HepG2 (cell line): ENCODE data around the gene CAMTA1. TPM values are rescaled to one million over a fixed set of nuclear protein-coding genes. Genes with fewer than 3 reads are reported as not detected.

Source experiments
- ATAC-seq: fragments of 200-7000 bp; cut with Tn5 transposase; 3 replicates; pipeline ENCODE4 v1.9.1; 2020; ENCODE audit warnings: mild to moderate bottlenecking, moderate library complexity
- BruUV-seq: library from RNA; stranded (reverse); fragments of 400-500 nt; replicated peaks from 2 replicates; lab custom pipeline; 2021; lab: Mats Ljungman, UMichigan
- CTCF ChIA-PET: fragments of 300-600 bp; formaldehyde crosslinking; extraction: SDS; loops from one replicate; lab custom pipeline; 2021; ENCODE audit warnings: low total read pairs, inconsistent platforms, low intra/inter-chr PET ratio; lab: Yijun Ruan, JAX
- POLR2A ChIA-PET: fragments of 350-600 bp; sonication (Branson Sonifier 250); formaldehyde crosslinking; loops from one replicate; lab custom pipeline; 2020; ENCODE audit warnings: antibody characterized with exemption, inconsistent platforms; lab: Yijun Ruan, JAX
- DNase-seq: peaks from one replicate; pipeline ENCODE4 v3.0.0-alpha.2; 2015; ENCODE audit warnings: low spot score
- FAIRE-seq: peaks from 3 replicates; lab custom pipeline; 2011; peaks lifted over from hg19 to GRCh38; lab: Jason Lieb, UNC
- H2AFZ ChIP-seq: one replicate; pipeline ENCODE4 v1.6.1; 2011; ENCODE audit warnings: low read length, inconsistent platforms
- H3K27ac ChIP-seq: fragments of 300-600 bp; 3 replicates; pipeline ENCODE4 v1.8.0; 2011; ENCODE audit warnings: mixed run types, mild to moderate bottlenecking, mixed read lengths, low read length, inconsistent platforms; ENCODE audit not compliant: insufficient read depth; ENCODE audit errors: extremely low read length
- H3K27me3 ChIP-seq, 2 experiments: fragments of 200-600 bp in 1 of 2; 2 replicates in 1 of 2; 3 replicates in 1 of 2; pipeline versions ENCODE4 v1.6.0 to v1.8.0; 2011; ENCODE audit warnings: low read length in 2 of 2, mild to moderate bottlenecking in 2 of 2, moderate library complexity in 2 of 2, inconsistent platforms in 1 of 2; ENCODE audit not compliant: insufficient read depth in 2 of 2, control insufficient read depth in 1 of 2
- H3K36me3 ChIP-seq, 2 experiments: fragments of 200-600 bp in 1 of 2; replicated peaks in 1 of 2; 2 replicates in 1 of 2; 3 replicates in 1 of 2; pipeline versions ENCODE4 v1.5.1 to v1.8.0; 2011; ENCODE audit warnings: low read length in 2 of 2, inconsistent platforms in 1 of 2; ENCODE audit not compliant: insufficient read depth in 2 of 2, control insufficient read depth in 1 of 2
- H3K4me1 ChIP-seq: 2 replicates; pipeline ENCODE4 v1.5.1; 2012; ENCODE audit warnings: low read length, inconsistent platforms; ENCODE audit not compliant: insufficient read depth
- H3K4me2 ChIP-seq: 2 replicates; pipeline ENCODE4 v1.6.0; 2011; ENCODE audit warnings: low read depth, low read length, inconsistent platforms
- H3K4me3 ChIP-seq, 3 experiments: fragments of 200-600 bp in 1 of 3; sonication (generic), shearing (Covaris generic) in 1 of 3; replicated peaks in 1 of 3; 2 replicates each; pipeline ENCODE4 v1.5.1; 2011 to 2016; ENCODE audit warnings: low read length in 3 of 3, inconsistent platforms in 2 of 3, low read depth in 2 of 3, mild to moderate bottlenecking in 2 of 3, control low read depth in 1 of 3, mixed read lengths in 1 of 3; ENCODE audit not compliant: insufficient read depth in 1 of 3
- H3K79me2 ChIP-seq: one replicate; pipeline ENCODE4 v1.6.1; 2011; ENCODE audit warnings: low read length, inconsistent platforms; ENCODE audit not compliant: insufficient read depth
- H3K9ac ChIP-seq: 2 replicates; pipeline ENCODE4 v1.6.0; 2011; ENCODE audit warnings: mild to moderate bottlenecking, low read depth, low read length, inconsistent platforms; ENCODE audit not compliant: insufficient read depth
- H3K9me3 ChIP-seq: 2 replicates; pipeline ENCODE4 v1.5.1; 2012; ENCODE audit warnings: mild to moderate bottlenecking, low read length
- H4K20me1 ChIP-seq: 2 replicates; pipeline ENCODE4 v1.6.0; 2011; ENCODE audit warnings: inconsistent platforms, mild to moderate bottlenecking, low read length, moderate library complexity; ENCODE audit not compliant: insufficient read depth
- CREB1 ChIP-seq, 2 experiments: fragments of 450-650 bp in 1 of 2; IDR thresholded peaks; 2 replicates each; pipeline ENCODE4 v1.6.1; 2016 to 2017; ENCODE audit warnings: control low read depth in 1 of 2, mild to moderate bottlenecking in 1 of 2, missing compliant biosample characterization in 1 of 2, missing genetic modification characterization in 1 of 2
- KDM1A ChIP-seq: IDR thresholded peaks from 2 replicates; pipeline ENCODE4 v1.6.1; 2016; ENCODE audit warnings: missing compliant biosample characterization
- MBNL3 ChIP-seq: fragments of 250-450 bp; sonication (Bioruptor Pico); conservative IDR thresholded peaks from 2 replicates; pipeline ENCODE4 v1.8.0; 2022; ENCODE audit warnings: mild to moderate bottlenecking, inconsistent platforms
- ZKSCAN1 ChIP-seq: fragments of 150-350 bp; IDR thresholded peaks from 2 replicates; pipeline ENCODE4 v1.6.1; 2014; ENCODE audit warnings: low read length
- ZNF317 ChIP-seq: sonication (generic); formaldehyde crosslinking; IDR thresholded peaks from 2 replicates; pipeline ENCODE4 v1.5.0; 2020; ENCODE audit warnings: mild to moderate bottlenecking, missing genetic modification reagents
- ZNF335 ChIP-seq: sonication (generic); formaldehyde crosslinking; IDR thresholded peaks from 2 replicates; pipeline ENCODE4 v1.4.0; 2020; ENCODE audit warnings: missing genetic modification reagents
- ZNF83 ChIP-seq: sonication (generic); formaldehyde crosslinking; IDR thresholded peaks from 2 replicates; pipeline ENCODE4 v1.4.0; 2020; ENCODE audit warnings: missing genetic modification reagents, mild to moderate bottlenecking, borderline replicate concordance
- WGBS: methylation state at CpG from one replicate; pipeline ENCODE4 v1.1.6; 2017; ENCODE audit warnings: low lambda C conversion rate; 5-methylcytosine and 5-hydroxymethylcytosine counted together
- in situ Hi-C: cut with HindIII; loops from 2 replicates; pipeline ENCODE4 v1.10.0; 2017; ENCODE audit warnings: low pct_unique_long_range_greater_than_20kb; ENCODE audit not compliant: extremely low pct_ligation_motif_present
- intact Hi-C: fragments of 100-400 bp; cut with micrococcal nuclease; formaldehyde crosslinking; loops from one replicate; pipeline ENCODE4 v1.10.0; 2022; ENCODE audit not compliant: unreplicated experiment
- polyA plus RNA-seq, 8 experiments: library from polyadenylated mRNA; depleted of rRNA in 3 of 8; stranded (reverse) in 7 of 8; unstranded in 1 of 8; fragments of >200 nt; fragmentation: Illumina TruSeq in 4 of 8; extraction: Trizol in 4 of 8; gene quantifications; 2 replicates each; pipeline versions ENCODE4 v1.2.1 to v1.2.3, GENCODE V29; 2011 to 2016; ENCODE audit warnings: low read depth in 4 of 8, missing spikeins in 1 of 8, mixed read lengths in 1 of 8; ENCODE audit not compliant: insufficient read depth in 1 of 8
- total RNA-seq, 5 experiments: library from RNA; depleted of rRNA; stranded (reverse); fragments of >200 nt; fragmentation: Illumina TruSeq; extraction: Trizol; gene quantifications; 2 replicates each; pipeline ENCODE4 v1.2.3, GENCODE V29; 2016; ENCODE audit warnings: low read depth in 1 of 5
- TF ChIP-seq, protein P1 (sequence below): sonication (generic); formaldehyde crosslinking; IDR thresholded peaks from 2 replicates; pipeline ENCODE4 v1.5.1; 2020; ENCODE audit warnings: mild to moderate bottlenecking, missing genetic modification reagents, borderline replicate concordance

The CAMTA1 gene
- total and polyA plus RNA-seq, 2 of the 13 experiments (the other 11 are each of a cell fraction or from before 2014, with no cell fraction given) = 25.0 to 36.4 TPM

DNA sequence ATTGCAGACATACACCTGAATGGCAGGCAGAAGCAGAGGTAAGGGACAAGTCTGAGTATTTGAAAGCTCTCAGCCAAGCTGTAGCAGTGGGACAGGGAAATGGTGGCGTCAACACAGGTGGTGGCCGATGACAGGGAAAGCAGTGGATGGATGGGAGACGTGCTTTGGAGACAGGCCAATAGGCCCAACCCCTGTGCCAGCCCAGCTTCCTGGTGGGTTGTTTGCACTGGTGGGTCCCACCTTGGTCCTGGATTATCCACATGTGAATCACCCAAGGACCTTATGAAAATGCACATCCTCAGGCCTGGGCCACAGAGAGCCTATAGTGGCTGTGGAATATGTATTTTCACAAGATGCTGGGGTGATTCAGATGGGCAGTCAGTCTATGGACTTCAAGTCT is 782.1 kb downstream of the CAMTA1 start:
- Histone ChIP-seq H3K4me2 (no peak overlapping the region), H4K20me1 (no peaks in the 10 kb centered on the region), H3K4me3 (no peak overlapping the region), H3K4me1 (no peaks in the 10 kb centered on the region), H3K79me2 (no peaks in the 10 kb centered on the region), H3K27me3 (peaks cover 3 to 16% of the 10 kb centered on the region in 2 experiments; a peak in 4 of 5 replicates), H2AFZ (no peak overlapping the region), H3K36me3 (no peaks in the 10 kb centered on the region), H3K9me3 (no peaks in the 10 kb centered on the region), H3K9ac (no peak overlapping the region), H3K27ac (no peak overlapping the region)
- no peak for TF ChIP-seq ZNF83 (CRISPR knock-in tag)
- TF ChIP-seq ZNF335 = no peak
- no peak for FAIRE-seq
- intact Hi-C loops = no loop called here
- ChIA-PET POLR2A (no interaction called here), CTCF (no interaction called here)
- in situ Hi-C loops = no loop called here
- no peak for DNase-seq
- WGBS = 19% methylated on average over 3 of the region's 3 CpGs
- no peak for ATAC-seq
- no TSS peak for BruUV-seq

DNA sequence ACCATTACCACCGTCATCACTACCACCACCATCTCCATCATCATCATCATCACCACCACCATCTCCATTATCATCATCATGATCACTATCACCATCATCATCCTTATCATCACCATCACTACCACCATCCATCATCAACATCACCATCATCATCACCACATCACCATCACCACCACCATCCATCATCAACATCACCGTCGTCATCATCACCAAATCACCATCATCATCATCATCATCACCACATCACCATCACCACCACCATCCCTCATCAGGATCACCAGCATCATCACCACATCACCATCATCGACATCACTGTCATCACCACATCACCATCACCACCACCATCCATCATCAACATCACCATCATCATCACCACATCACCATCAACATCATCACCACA is 782.8 kb downstream of the CAMTA1 start:
- Histone ChIP-seq H3K36me3 (no peaks in the 10 kb centered on the region), H3K4me3 (no peak overlapping the region), H3K79me2 (no peaks in the 10 kb centered on the region), H4K20me1 (no peaks in the 10 kb centered on the region), H2AFZ (no peak overlapping the region), H3K9me3 (no peaks in the 10 kb centered on the region), H3K9ac (no peak overlapping the region), H3K27ac (no peak overlapping the region), H3K4me1 (no peaks in the 10 kb centered on the region), H3K4me2 (no peak overlapping the region), H3K27me3 (peaks cover 3 to 12% of the 10 kb centered on the region in 2 experiments; a peak in 3 of 5 replicates)
- BruUV-seq = no TSS peak
- ATAC-seq (no peak), DNase-seq (no peak), FAIRE-seq (no peak)
- in situ Hi-C loops (no loop called here), intact Hi-C loops (no loop called here)
- CTCF ChIA-PET = no interaction called here
- POLR2A ChIA-PET = no interaction called here
- TF ChIP-seq, protein P1, sequence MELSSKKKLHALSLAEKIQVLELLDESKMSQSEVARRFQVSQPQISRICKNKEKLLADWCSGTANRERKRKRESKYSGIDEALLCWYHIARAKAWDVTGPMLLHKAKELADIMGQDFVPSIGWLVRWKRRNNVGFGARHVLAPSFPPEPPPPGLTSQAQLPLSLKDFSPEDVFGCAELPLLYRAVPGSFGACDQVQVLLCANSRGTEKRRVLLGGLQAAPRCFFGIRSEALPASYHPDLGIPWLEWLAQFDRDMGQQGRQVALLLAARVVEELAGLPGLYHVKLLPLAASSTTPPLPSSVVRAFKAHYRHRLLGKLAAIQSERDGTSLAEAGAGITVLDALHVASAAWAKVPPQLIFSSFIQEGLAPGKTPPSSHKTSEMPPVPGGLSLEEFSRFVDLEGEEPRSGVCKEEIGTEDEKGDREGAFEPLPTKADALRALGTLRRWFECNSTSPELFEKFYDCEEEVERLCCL (CRISPR knock-in tag) = no peak
- TF ChIP-seq KDM1A (CRISPR knock-in tag) (no peak), ZNF317 (no peak), MBNL3 (CRISPR knock-in tag) (no peak), CREB1 (IDR thresholded peaks at IDR 0.05) (peak; percentile 96), CREB1 (CRISPR knock-in tag; IDR thresholded peaks at IDR 0.05) (no peak), ZKSCAN1 (no peak)
- WGBS = 1% methylated on average over 4 of the region's 4 CpGs
